ENCODE data around the gene RAB27B. TPM values are rescaled to one million over a fixed set of nuclear protein-coding genes. Genes with fewer than 3 reads are reported as not detected.

RAB27B gene
- total and polyA plus RNA-seq, 2 of the 8 experiments (the other 6 are each of a cell fraction or from before 2014, with no cell fraction given): 0.05 to 0.60 TPM

DNA sequence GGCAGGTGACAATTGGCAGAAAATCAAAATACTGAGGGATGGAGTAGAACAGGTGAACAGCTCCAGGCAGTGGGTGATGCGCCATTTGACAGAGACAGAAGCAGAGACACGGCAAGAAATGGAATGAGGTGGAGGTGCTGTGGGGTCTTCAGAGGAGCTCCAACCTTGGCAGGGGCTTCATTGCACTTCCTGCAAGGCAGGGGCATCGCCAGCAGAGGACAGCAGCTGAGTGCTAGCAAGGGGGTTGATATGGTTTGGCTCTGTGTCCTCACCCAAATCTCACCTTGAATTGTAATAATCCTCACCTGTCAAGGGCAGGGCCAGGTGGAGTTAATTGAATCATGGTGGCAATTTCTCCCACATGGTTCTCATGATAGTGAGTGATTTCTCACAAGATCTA lies 88.2 kb downstream of the RAB27B start:
- no peak overlapping the region for H2BK5ac ChIP-seq (ENCODE audit: low read depth, low read length)
- no peak overlapping the region for H2BK120ac ChIP-seq (replicated peaks; ENCODE audit: low read depth, low read length)
- no peaks in the 10 kb centered on the region for H3K27me3 ChIP-seq (replicated peaks in 1 of 4; ENCODE audit: control insufficient read depth in 3 of 4, extremely low read depth in 1 of 4, insufficient read depth in 3 of 4, low read length in 3 of 4)
- H3K23ac ChIP-seq (ENCODE audit: insufficient read length): no peak overlapping the region
- H3K36me3 ChIP-seq (ENCODE audit: control insufficient read depth in 2 of 4, insufficient read depth in 4 of 4, low read length in 3 of 4): no peaks in the 10 kb centered on the region
- no peak overlapping the region for H3K56ac ChIP-seq (replicated peaks; ENCODE audit: insufficient read length, low read depth, low read length)
- H3K4me1 ChIP-seq (replicated peaks in 1 of 4; ENCODE audit: control insufficient read depth in 3 of 4, insufficient read depth in 4 of 4, low read length in 3 of 4): no peaks in the 10 kb centered on the region
- no peak overlapping the region for H2BK20ac ChIP-seq (ENCODE audit: low read length)
- no peaks in the 10 kb centered on the region for H3K23me2 ChIP-seq (ENCODE audit: low read depth, low read length)
- CTCF ChIA-PET (ENCODE audit: partially characterized antibody): interaction anchor here (0.7 to 1.4 kb wide), 5 partner anchors 15 to 238 kb away, joined by 3 to 4 read pairs (median 3); no protein-coding TSS in a partner anchor
- no peak for FAIRE-seq
- TF ChIP-seq RFX5 (IDR thresholded peaks at IDR 0.05; ENCODE audit: borderline replicate concordance, low read depth, low read length) (no peak), FOSL1 (IDR thresholded peaks at IDR 0.05; ENCODE audit: insufficient read depth, low read depth, low read length) (no peak), RAD21 (IDR thresholded peaks at IDR 0.05 in 1 of 2, conservative IDR thresholded peaks at IDR 0.05 in 1 of 2; ENCODE audit: low read depth in 2 of 2, low read length in 2 of 2) (peak; percentile 52 to 56)
- TF ChIP-seq, protein P1, sequence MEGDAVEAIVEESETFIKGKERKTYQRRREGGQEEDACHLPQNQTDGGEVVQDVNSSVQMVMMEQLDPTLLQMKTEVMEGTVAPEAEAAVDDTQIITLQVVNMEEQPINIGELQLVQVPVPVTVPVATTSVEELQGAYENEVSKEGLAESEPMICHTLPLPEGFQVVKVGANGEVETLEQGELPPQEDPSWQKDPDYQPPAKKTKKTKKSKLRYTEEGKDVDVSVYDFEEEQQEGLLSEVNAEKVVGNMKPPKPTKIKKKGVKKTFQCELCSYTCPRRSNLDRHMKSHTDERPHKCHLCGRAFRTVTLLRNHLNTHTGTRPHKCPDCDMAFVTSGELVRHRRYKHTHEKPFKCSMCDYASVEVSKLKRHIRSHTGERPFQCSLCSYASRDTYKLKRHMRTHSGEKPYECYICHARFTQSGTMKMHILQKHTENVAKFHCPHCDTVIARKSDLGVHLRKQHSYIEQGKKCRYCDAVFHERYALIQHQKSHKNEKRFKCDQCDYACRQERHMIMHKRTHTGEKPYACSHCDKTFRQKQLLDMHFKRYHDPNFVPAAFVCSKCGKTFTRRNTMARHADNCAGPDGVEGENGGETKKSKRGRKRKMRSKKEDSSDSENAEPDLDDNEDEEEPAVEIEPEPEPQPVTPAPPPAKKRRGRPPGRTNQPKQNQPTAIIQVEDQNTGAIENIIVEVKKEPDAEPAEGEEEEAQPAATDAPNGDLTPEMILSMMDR (IDR thresholded peaks at IDR 0.05; ENCODE audit: control extremely low read depth in 1 of 3, insufficient read depth in 1 of 3, low read depth in 1 of 3, low read length in 3 of 3): peak; percentile 13 to 60 (median 52); a peak in 3 of 4 replicates
- H4K8ac ChIP-seq (ENCODE audit: extremely low read depth, insufficient read depth, low read length): no peak overlapping the region; the same call in 1 of the 2 replicates
- no peak overlapping the region for H2BK12ac ChIP-seq (ENCODE audit: low read depth, low read length)
- H3K79me1 ChIP-seq (ENCODE audit: low read depth, low read length): no peaks in the 10 kb centered on the region
- POLR2A ChIA-PET (ENCODE audit: partially characterized antibody): no interaction called here
- H2AK5ac ChIP-seq (ENCODE audit: low read depth, low read length): no peak overlapping the region
- DNase-seq (ENCODE audit: low read depth in 1 of 2, low spot score in 2 of 2): no peak
- H3K14ac ChIP-seq (ENCODE audit: insufficient read length): no peak overlapping the region
- no peaks in the 10 kb centered on the region for H4K20me1 ChIP-seq (replicated peaks in 1 of 2; ENCODE audit: control insufficient read depth in 1 of 2, insufficient read depth in 2 of 2, low read length in 2 of 2)
- no peak overlapping the region for H3K4ac ChIP-seq (replicated peaks; ENCODE audit: insufficient read length, low read depth, low read length)
- no peak overlapping the region for H3K27ac ChIP-seq (ENCODE audit: low read depth, low read length)
- no peak overlapping the region for H3K18ac ChIP-seq (ENCODE audit: extremely low read depth, low read length)
- no peaks in the 10 kb centered on the region for H3K9me3 ChIP-seq (ENCODE audit: insufficient read depth in 2 of 2, low read depth in 1 of 2, low read length in 1 of 2)
- no peak overlapping the region for H3K4me2 ChIP-seq (ENCODE audit: insufficient read depth in 1 of 2, low read depth in 2 of 2, low read length in 2 of 2)
- no peak overlapping the region for H3K9ac ChIP-seq (replicated peaks in 1 of 4; ENCODE audit: extremely low read depth in 1 of 4, low read depth in 3 of 4, low read length in 3 of 4)
- no peak overlapping the region for H2BK15ac ChIP-seq (ENCODE audit: low read length)
- no peak overlapping the region for H3K4me3 ChIP-seq (ENCODE audit: extremely low read depth in 1 of 4, insufficient read depth in 2 of 4, low read depth in 3 of 4, low read length in 4 of 4)
- no peak overlapping the region for H4K91ac ChIP-seq (replicated peaks; ENCODE audit: insufficient read length, low read length)
- H4K5ac ChIP-seq (ENCODE audit: insufficient read length, low read depth, low read length): no peak overlapping the region
- H2AFZ ChIP-seq (ENCODE audit: low read length): 0 out of 2 replicates have a peak overlapping the region, but pooled peaks have one; percentile 19
- no peaks in the 10 kb centered on the region for H3K79me2 ChIP-seq (ENCODE audit: control insufficient read depth in 1 of 2, insufficient read depth in 2 of 2, low read length in 2 of 2)
- WGBS, 2 experiments (ENCODE audit: extremely low coverage in 1 of 2, insufficient coverage in 1 of 2, insufficient read length in 1 of 2, insufficient replicate concordance in 2 of 2, low coverage in 1 of 2, low lambda C conversion rate in 2 of 2, missing lambda C conversion rate in 1 of 2): 89% methylated on average over 3 of the region's 3 CpGs; no CpG with 5 or more reads in 1 of the 2 experiments
